BE2C (cell line): ENCODE measurements around the gene AGPAT4.
"Not testable (repeated sequence)": the region's sequence is repeated elsewhere in the genome, so short reads cannot be mapped to it uniquely, and the experiment has no call there.

ENCODE experiments used
- DNase-seq: peaks from one replicate; pipeline ENCODE4 v3.0.0-alpha.2; 2020
- H3K27me3 ChIP-seq: fragments of 250-450 bp; sonication (Bioruptor Pico); 2 replicates; pipeline ENCODE4 v1.5.1; 2020; ENCODE audit warnings: mild to moderate bottlenecking
- H3K36me3 ChIP-seq: fragments of 250-450 bp; sonication (Bioruptor Pico); 2 replicates; pipeline ENCODE4 v1.5.1; 2020; ENCODE audit warnings: mild to moderate bottlenecking
- H3K4me1 ChIP-seq: fragments of 250-450 bp; sonication (Bioruptor Pico); 2 replicates; pipeline ENCODE4 v1.5.1; 2020
- H3K4me3 ChIP-seq: 2 replicates; pipeline ENCODE4 v1.5.1; 2011; ENCODE audit warnings: low read depth, low read length
- H3K9me3 ChIP-seq: fragments of 250-450 bp; sonication (Bioruptor Pico); 2 replicates; pipeline ENCODE4 v1.5.1; 2020
- TF ChIP-seq, protein P1 (sequence below): IDR thresholded peaks from 2 replicates; pipeline ENCODE4 v1.5.1; 2012; ENCODE audit warnings: mild to moderate bottlenecking, low read depth, low read length

Gene AGPAT4

DNA sequence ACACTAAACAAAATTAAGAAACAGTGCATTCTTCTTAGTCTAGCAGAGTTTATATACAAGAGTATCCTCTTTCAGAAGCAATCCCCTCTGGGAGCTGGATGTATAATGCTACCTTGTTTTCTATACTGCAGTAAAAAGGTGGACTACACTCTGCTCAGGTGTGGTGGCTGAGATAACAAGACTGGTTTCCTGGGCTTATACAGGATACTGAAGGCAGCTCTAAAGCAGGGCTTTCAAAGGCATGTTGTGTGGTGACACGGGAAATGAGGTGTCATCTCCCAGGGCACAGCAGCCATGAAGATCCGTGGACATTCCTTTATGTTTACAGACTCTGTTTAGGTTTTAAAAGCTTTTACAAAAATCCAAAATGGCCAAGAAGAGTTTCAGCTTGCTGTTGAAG is 145.6 kb downstream of the AGPAT4 start:
- H3K9me3 ChIP-seq = no peaks in the 10 kb centered on the region; the same call in 1 of the 2 replicates
- no peaks in the 10 kb centered on the region for H3K4me1 ChIP-seq
- TF ChIP-seq, protein P1, sequence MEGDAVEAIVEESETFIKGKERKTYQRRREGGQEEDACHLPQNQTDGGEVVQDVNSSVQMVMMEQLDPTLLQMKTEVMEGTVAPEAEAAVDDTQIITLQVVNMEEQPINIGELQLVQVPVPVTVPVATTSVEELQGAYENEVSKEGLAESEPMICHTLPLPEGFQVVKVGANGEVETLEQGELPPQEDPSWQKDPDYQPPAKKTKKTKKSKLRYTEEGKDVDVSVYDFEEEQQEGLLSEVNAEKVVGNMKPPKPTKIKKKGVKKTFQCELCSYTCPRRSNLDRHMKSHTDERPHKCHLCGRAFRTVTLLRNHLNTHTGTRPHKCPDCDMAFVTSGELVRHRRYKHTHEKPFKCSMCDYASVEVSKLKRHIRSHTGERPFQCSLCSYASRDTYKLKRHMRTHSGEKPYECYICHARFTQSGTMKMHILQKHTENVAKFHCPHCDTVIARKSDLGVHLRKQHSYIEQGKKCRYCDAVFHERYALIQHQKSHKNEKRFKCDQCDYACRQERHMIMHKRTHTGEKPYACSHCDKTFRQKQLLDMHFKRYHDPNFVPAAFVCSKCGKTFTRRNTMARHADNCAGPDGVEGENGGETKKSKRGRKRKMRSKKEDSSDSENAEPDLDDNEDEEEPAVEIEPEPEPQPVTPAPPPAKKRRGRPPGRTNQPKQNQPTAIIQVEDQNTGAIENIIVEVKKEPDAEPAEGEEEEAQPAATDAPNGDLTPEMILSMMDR = no peak
- H3K36me3 ChIP-seq = peaks cover 7% of the 10 kb centered on the region
- DNase-seq = no peak
- H3K4me3 ChIP-seq = no peak overlapping the region
- no peaks in the 10 kb centered on the region for H3K27me3 ChIP-seq

DNA sequence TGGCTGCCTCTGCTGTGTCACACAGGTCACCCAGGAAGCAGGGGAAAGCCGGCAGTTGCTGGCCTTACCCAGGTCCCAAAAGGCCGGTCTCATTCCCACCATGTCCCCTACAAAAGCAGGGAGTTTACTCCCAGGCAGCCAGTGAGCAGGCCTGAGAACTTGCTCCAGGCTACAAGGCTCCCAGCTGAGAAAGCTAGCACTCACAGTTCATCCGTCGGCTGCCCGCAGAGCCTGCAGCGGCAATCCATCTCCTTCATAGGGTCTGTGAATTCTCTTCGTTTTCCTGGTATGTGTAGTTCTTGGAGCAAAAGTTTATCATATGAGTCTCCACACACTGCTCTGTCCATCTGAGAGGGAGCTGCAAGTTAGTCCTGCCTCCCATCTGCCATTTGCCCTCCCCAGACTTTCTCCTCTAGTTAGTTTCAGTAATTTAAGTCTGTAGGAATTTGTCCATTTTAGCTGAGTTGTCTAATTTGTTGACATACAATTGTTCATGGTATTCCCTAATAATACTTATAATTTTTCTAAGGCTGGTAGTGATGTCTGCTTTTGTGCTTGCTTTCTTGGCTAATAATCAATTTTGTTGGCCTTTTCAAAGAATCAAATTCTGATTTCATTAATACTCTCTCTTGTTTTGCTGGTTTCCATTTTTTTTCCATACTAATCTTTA is 146.7 kb downstream of the AGPAT4 start:
- Histone ChIP-seq H3K4me3 (no peak overlapping the region), H3K36me3 (peaks cover 7% of the 10 kb centered on the region)

DNA sequence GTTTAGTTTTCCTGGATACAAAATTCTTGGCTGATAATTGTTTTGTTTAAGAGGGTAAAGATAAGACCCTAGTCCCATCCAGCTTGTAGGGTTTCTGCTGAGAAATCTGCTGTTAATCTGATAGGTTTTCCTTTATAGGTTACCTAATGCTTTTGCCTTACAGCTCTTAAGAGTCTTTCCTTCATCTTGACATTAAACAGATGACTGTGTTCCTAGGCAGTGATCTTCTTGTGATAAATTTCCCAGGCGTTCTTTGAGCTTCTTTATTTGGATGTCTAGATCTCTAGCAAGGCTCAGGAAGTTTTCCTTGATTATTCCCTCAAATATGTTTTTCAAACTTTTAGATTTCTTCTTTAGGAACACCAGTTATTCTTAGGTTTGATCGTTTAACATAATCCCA is 148.3 kb downstream of the AGPAT4 start:
- H3K4me1 ChIP-seq = no peaks in the 10 kb centered on the region
- no peaks in the 10 kb centered on the region for H3K27me3 ChIP-seq
- TF ChIP-seq, protein P1 = no peak
- no peaks in the 10 kb centered on the region; the same call in 1 of the 2 replicates for H3K9me3 ChIP-seq
- peaks cover 7% of the 10 kb centered on the region for H3K36me3 ChIP-seq
- DNase-seq = no peak
- no peak overlapping the region for H3K4me3 ChIP-seq

More for the DNA sequence above, 146.7 kb downstream of the AGPAT4 start:
- Histone ChIP-seq H3K4me1 (no peaks in the 10 kb centered on the region), H3K9me3 (no peaks in the 10 kb centered on the region; the same call in 1 of the 2 replicates), H3K27me3 (no peaks in the 10 kb centered on the region)
- no peak for DNase-seq
- TF ChIP-seq, protein P1 = no peak

DNA sequence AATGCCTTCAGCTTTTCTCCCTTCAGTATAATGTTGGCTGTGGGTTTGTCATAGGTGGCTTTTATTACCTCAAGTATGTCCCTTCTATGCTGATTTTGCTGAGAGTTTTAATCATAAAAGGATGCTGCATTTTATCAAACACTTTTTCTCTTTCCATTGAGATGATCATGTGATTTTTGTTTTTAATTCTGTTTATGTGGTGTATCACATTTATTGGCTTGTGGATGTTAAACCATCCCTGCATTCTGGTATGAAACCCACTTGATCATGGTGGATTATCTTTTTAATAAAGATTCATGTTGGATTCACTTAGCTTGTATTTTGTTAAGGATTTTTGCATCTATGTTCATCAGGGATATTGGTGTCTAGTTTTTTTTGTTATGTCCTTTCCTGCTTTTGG is 150.5 kb downstream of the AGPAT4 start:
- not testable (repeated sequence) for DNase-seq, H3K4me3 ChIP-seq, H3K4me1 ChIP-seq, H3K27me3 ChIP-seq, H3K9me3 ChIP-seq, H3K36me3 ChIP-seq

DNA sequence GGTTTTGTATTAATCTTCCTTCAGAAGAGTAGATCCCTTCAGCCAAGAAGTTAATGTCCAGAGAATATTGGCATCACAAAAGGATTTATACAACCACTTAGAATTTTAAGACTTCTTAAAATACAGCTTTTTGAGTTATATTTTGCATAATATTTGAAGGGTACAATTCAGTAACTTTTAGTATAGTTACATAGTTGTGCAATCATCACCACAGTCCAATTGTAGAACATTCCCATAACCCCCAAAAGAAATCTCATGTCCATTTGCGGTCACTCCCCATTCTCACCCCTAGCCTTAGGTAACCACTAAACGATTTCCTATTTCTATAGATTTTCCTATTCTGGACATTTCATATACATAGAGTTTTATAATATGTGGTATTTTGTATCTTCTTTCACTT is 155.9 kb downstream of the AGPAT4 start:
- DNase-seq = no peak
- Histone ChIP-seq H3K9me3 (no peaks in the 10 kb centered on the region), H3K4me1 (no peaks in the 10 kb centered on the region), H3K4me3 (no peak overlapping the region), H3K27me3 (no peaks in the 10 kb centered on the region), H3K36me3 (peaks cover 28% of the 10 kb centered on the region)
- TF ChIP-seq, protein P1 = no peak

DNA sequence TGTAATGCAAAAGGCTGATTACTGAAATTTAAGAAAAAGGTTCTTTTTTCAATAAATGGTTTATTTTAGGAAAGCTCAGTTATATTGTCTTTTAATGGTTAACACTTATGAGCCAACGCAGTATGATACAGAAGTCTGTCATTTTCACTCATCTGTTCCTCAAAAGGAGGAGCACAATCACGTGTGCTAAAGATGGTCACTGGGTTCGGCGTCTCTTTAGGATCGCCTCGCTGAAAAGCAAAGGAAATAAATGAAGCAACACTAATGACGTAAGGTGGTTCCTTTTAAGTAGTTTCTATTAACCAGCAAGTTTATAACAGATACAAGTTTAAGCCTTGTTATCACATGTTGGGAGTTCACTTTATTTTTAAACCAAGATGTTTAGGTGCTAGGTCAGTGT is 156.6 kb downstream of the AGPAT4 start:
- no peak for DNase-seq
- H3K9me3 ChIP-seq = no peaks in the 10 kb centered on the region
- H3K36me3 ChIP-seq = peaks cover 33% of the 10 kb centered on the region
- no peaks in the 10 kb centered on the region for H3K4me1 ChIP-seq
- no peak overlapping the region for H3K4me3 ChIP-seq
- H3K27me3 ChIP-seq = no peaks in the 10 kb centered on the region
- TF ChIP-seq, protein P1 = no peak

DNA sequence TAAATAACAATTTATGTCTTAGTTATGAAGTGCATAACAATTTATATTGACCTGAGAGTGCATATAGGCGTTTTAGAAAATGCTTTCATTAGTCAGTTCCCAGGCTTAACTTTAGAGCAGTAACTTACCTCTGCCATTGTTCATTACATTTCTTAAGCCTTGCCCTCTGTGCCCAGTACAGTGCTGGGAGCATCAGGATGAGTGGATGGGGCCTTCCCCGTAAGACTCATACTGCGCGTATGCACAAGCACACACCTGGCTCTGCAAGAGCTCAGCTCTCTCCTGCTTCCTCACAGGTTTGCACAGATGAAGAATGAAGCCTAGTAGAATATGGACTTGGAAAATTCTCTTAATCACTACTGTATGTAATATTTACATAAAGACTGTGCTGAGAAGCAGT is 157.3 kb downstream of the AGPAT4 start:
- Histone ChIP-seq H3K4me1 (no peaks in the 10 kb centered on the region), H3K27me3 (no peaks in the 10 kb centered on the region), H3K9me3 (no peaks in the 10 kb centered on the region), H3K4me3 (no peak overlapping the region), H3K36me3 (peaks cover 40% of the 10 kb centered on the region)
- no peak for DNase-seq
- TF ChIP-seq, protein P1 = no peak
